GM21447 (cell line): Measurements from ENCODE around the gene GIPC3.

ENCODE experiments used
- ATAC-seq: cut with Tn5 transposase; IDR thresholded peaks from one replicate; pipeline ENCODE4 v1.9.1; 2021; ENCODE audit not compliant: unreplicated experiment

The GIPC3 gene

DNA sequence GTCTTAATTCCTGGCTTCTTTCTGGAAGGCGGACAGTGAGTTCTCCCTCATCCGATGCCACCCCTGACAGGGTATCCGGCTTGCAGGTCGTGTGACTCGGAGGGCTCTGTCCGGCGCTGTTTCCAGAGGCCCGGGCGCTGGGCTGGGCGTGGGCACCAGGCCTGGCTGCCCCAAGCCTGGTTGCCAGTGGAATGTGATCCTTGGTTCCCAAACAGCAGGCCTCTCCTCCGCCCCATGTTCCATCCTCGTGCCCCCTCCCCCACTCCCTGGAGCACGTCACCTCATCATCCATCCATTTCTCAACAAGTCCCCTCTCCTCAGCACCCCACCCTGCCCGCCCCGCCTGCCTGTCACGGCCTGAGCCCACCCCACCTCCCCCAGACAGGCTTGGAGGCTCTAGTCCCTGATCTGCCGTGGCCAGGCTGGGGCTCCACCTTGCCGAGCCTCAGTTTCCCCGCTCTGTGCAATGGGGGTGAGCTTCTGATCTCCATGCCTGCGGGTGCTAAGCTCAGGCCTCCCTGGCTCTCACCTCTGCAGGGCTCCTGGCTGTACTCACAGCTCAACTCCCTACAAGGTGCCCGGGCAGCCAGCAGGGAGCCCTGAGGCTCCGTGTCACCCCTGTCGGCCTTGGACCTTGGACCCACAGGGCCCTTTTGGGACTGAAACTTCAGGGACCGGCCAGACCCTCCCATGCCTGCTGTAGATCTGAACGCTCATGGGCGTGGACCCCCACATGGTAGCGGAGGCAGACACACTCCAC lies 19.1 kb downstream of the GIPC3 start:
- ATAC-seq, result no peak

DNA sequence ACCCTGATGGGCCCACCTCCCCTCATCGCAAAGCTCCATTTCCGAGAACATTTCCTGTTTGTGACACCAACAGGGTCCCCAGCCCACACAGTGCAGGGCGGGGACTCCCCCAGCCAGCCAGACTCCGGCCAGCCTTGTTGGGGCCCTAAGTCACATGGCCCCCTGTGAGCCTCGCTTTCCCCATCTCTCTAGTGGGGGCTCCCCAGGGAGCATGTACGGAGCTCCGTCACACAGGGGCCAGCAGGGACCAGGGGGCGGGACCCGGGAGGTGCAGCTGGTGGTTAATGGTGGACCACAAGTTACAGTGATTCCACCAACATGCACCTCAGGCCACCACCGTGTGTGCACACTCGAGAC lies 19.7 kb downstream of the GIPC3 start:
- ATAC-seq, result no peak

- ATAC-seq, result no peak
Measured at GRCh38 chr19:3605361-3605760, 20.1 kb downstream of the GIPC3 start.

DNA sequence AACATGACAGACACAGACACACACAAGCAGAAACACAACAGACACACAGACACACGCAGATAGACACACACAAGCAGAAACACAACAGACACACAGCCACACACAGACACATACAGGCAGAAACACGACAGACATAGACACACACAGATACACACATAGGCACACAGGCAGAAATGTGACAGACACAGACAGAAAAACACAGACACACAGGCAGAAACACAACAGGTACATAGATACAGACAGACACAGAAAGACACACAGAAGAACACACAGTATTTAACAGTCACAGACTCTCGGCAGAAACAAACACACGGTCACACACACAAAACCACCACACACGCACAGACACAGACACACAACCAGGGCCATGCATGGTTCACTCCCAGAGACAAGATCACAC lies 20.5 kb downstream of the GIPC3 start:
- no peak for ATAC-seq

- no peak for ATAC-seq
Measured at GRCh38 chr19:3606174-3606689, 21.0 kb downstream of the GIPC3 start.

DNA sequence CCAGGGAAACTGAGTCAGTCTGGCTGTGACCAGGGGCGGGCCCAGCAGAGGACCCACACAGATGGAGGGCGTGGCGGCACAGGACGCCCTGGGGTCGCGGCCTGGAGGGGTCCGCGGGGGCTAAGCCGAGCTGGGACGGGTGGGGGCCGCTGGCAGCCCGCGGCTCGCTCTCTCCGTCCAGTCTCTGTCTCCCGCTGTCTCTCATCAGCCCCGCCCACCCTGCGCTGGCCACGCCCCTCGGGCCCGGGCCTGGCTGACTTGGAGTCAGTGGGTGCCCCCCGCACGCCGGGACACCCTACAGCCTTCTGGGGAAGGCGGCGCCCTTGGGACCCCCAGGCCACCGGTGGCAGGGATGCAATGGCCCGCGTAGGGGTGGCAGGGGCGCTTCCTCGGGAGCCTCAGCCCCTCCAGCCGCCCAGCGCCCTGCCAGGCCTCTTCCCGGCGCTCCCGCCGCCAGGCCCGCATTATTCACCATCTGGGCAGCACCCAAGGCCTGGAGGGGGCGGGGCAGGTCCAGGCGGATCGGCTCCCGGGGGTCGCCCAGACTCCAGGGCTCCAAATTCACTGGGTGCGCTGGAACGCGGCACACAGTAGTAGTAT lies 21.5 kb downstream of the GIPC3 start, which contains the start of gene TBXA2R:
Gene TBXA2R (minus strand): TSS at position 186 of the 600 bp plus-strand sequence. CDS start 6,241 bp downstream, outside the sequence.
- ATAC-seq, result no peak

- no peak for ATAC-seq
Measured at GRCh38 chr19:3607303-3608078, 22.2 kb downstream of the GIPC3 start.

GRCh38 chr19:3608079-3608641 lies 22.9 kb downstream of the GIPC3 start:
- no peak for ATAC-seq

GRCh38 chr19:3608750-3609322 lies 23.6 kb downstream of the GIPC3 start:
- no peak for ATAC-seq

- ATAC-seq, result no peak
Measured at GRCh38 chr19:3609779-3610719, 24.8 kb downstream of the GIPC3 start.

GRCh38 chr19:3610745-3611717 lies 25.8 kb downstream of the GIPC3 start:
- ATAC-seq, result no peak

DNA sequence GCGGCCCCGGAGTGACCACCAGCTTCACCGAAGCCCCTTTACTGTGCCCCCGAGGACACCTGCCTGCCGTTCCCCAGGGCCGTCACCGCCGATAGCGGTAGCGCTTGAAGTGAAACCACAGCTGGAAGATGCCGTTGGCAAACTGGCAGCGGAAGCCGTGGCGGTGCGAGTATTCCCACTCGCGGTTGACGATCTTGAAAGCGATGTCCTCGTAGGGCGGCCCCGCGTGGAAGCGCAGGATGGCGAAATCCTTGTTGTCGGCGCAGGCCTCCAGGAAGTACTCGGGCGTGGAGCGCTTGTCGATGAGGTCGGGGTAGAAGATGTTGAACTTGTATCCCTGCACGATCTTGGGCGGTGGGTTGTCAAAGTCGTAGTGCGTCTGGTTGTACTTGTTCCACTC lies 26.6 kb downstream of the GIPC3 start:
- ATAC-seq, result no peak

DNA sequence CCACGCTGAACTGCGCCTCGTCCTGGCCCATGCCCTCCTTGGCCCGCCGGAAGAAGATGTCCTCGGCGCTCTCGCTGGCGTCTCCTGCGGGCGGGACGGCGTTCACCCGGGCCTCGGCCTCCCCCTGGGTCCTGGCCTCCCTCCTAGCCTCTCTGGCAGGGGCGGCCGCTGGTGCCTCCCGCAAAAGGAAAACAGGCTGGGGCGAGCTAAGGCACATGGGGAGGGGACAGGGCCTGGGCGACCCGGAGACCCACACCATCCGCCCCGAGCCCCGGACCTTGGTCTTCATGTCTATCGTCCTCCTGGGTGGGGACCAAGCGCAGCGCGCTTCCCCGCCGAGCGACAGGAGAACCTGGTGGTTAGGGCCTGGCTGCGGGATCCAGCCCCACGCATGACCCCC lies 27.1 kb downstream of the GIPC3 start:
- ATAC-seq, result no peak

GRCh38 chr19:3612901-3613741 lies 27.8 kb downstream of the GIPC3 start:
- ATAC-seq, result no peak

DNA sequence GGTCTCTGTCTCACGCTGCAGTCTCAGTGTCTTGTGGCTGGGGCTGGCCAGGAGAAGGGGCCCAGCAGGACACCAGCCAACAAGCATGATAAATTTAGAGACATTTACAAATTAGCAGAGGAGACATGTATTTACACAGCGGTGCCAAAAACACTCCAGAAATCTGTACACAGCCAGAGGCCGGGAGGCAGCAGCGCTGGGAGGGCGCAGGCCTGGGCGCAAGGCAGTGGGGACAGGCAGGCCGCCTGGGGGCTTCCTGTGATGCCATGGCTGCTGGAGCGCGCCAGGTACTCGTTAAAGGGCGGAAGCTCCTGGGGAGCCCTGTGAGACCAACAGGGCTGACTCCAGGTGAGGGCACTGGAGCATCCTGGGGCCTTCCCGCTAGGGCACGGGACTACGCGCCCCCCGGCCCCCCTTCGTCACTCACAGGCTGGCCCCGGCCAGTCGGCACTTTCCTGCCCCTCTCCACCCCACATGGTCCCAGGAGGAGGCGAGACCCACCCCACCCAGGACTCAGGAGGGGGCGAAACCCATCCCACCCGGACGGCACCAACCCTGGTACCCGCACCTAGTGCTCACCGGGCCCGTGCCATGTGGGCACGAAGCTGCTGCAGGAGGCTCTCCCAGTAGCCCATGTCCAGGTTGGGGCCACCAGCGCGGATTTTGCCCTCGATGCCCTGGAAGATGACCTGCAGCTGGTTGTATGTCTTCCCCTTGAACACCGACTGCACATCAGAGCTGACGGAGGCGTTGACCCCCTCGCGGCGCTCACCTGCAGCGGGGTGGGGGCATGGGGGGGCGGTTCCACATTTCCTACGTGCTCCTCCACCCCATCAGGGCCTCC lies 28.8 kb downstream of the GIPC3 start:
- no peak for ATAC-seq

DNA sequence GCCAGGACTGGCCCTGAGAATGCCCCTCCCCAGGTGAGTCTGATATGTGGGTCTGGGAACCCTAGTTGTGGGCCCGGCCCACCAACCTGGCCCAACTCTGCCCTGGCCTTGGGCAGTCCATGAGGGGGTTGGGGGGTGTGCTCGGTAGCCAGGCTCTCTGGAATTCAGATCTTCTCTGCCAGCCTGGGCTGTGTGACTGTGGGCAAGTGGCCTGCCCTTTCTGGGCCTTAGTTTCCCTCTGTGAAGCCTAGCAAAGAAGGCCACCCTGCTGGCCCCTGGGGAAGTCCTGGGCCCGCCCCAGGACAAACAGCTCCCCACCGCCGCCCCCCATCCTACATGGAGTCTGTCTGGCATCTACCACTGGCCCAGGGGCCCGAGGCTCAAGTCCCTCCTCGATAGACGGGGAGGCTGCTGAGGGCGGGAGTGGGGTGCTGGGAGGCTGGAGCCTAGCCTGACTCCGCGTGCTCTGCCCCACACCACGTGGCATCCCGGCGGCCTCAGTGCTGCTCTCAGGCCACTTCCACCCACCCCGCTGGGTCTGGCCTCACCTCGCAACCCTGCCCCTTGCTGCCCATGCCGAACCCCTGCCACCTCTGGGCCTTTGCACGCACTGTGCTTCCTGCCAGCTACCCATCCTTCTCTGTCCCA lies 29.7 kb downstream of the GIPC3 start:
- no peak for ATAC-seq
